ENCODE results near the gene STX12.

Gene STX12

GRCh38 chr1:27858072-27858948 is 85.3 kb downstream of the STX12 start:
- H3K36me3 ChIP-seq (ENCODE audit: control insufficient read depth in 2 of 2, insufficient read depth in 1 of 2, low read length in 2 of 2) = no peaks in the 10 kb centered on the region; a peak in 1 of 3 replicates
- H3K4me1 ChIP-seq (ENCODE audit: control insufficient read depth, insufficient read depth, low read length) = no peaks in the 10 kb centered on the region
- no peak overlapping the region for H3K4me3 ChIP-seq (ENCODE audit: low read depth, low read length)
- ChIA-PET POLR2A (interaction anchor here (1.6 kb wide), 1 partner anchor 86 kb away, joined by 4 read pairs; the partner anchor contains the start of gene STX12), CTCF (interaction anchor here (0.6 to 3.0 kb wide), 20 partner anchors 9 to 760 kb away, joined by 3 to 30 read pairs (median 3); no protein-coding TSS in a partner anchor)
- no peaks in the 10 kb centered on the region for H3K9me3 ChIP-seq (ENCODE audit: control insufficient read depth, insufficient read depth, low read depth, low read length)
- H3K27ac ChIP-seq (ENCODE audit: extremely low read depth, low read depth, low read length) = no peak overlapping the region
- TF ChIP-seq ZBTB6 (tag by site-specific recombination; IDR thresholded peaks at IDR 0.05) (no peak), TSHZ1 (tag by site-specific recombination; IDR thresholded peaks at IDR 0.05; ENCODE audit: borderline replicate concordance) (no peak), ZBTB44 (tag by site-specific recombination; IDR thresholded peaks at IDR 0.05) (no peak), ZNF701 (tag by site-specific recombination; IDR thresholded peaks at IDR 0.05) (no peak), ZNF404 (tag by site-specific recombination; IDR thresholded peaks at IDR 0.05) (no peak), PRDM4 (tag by site-specific recombination; IDR thresholded peaks at IDR 0.05) (no peak), ZBTB1 (tag by site-specific recombination; IDR thresholded peaks at IDR 0.05) (no peak; the same call in 1 of the 2 replicates), ZNF48 (tag by site-specific recombination; IDR thresholded peaks at IDR 0.05) (no peak), ZNF214 (tag by site-specific recombination; IDR thresholded peaks at IDR 0.05; ENCODE audit: borderline replicate concordance) (no peak), ZNF146 (tag by site-specific recombination; IDR thresholded peaks at IDR 0.05) (no peak), ZFP3 (tag by site-specific recombination; IDR thresholded peaks at IDR 0.05; ENCODE audit: low read depth) (no peak), ZNF501 (tag by site-specific recombination; IDR thresholded peaks at IDR 0.05) (no peak), ZNF561 (tag by site-specific recombination; IDR thresholded peaks at IDR 0.05; ENCODE audit: borderline replicate concordance) (no peak), GFI1B (tag by site-specific recombination; IDR thresholded peaks at IDR 0.05) (no peak), ATF2 (tag by site-specific recombination; IDR thresholded peaks at IDR 0.05; ENCODE audit: low read depth) (no peak), ZNF362 (tag by site-specific recombination; IDR thresholded peaks at IDR 0.05) (no peak), GLIS2 (tag by site-specific recombination; IDR thresholded peaks at IDR 0.05) (no peak), GLIS1 (tag by site-specific recombination; IDR thresholded peaks at IDR 0.05) (no peak), ZNF664 (tag by site-specific recombination; IDR thresholded peaks at IDR 0.05) (no peak), ZNF211 (tag by site-specific recombination; IDR thresholded peaks at IDR 0.05; ENCODE audit: low read depth) (no peak), ZNF791 (tag by site-specific recombination; IDR thresholded peaks at IDR 0.05) (no peak), ZNF175 (tag by site-specific recombination; IDR thresholded peaks at IDR 0.05) (no peak), BCL11A (tag by site-specific recombination; IDR thresholded peaks at IDR 0.05; ENCODE audit: low read depth) (no peak), ZNF621 (tag by site-specific recombination; IDR thresholded peaks at IDR 0.05) (no peak), ZNF654 (tag by site-specific recombination; IDR thresholded peaks at IDR 0.05; ENCODE audit: low read depth) (peak; percentile 97)

All from HEK293 (cell line).